ENCODE measurements around the gene ARHGEF12.

DNA sequence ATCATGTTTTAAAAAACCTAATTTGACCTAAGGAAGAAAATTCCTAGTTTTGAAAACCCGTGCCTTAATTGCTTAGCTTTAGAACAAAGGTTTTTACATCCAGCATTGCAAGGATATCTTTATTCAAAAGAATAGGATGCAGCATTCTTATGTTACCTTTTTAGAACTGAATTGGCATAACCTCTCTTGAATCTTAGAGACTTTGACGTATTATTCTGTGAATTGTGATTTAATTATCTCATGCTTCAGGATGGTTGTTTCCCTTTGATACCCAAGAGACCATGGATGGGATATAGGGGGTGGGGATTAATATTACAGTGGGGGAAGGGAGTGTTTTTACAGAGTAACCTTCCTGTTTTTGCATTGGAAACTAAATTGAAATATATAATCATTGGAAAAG is 49.4 kb downstream of the ARHGEF12 start:
- TF ChIP-seq, protein P1, sequence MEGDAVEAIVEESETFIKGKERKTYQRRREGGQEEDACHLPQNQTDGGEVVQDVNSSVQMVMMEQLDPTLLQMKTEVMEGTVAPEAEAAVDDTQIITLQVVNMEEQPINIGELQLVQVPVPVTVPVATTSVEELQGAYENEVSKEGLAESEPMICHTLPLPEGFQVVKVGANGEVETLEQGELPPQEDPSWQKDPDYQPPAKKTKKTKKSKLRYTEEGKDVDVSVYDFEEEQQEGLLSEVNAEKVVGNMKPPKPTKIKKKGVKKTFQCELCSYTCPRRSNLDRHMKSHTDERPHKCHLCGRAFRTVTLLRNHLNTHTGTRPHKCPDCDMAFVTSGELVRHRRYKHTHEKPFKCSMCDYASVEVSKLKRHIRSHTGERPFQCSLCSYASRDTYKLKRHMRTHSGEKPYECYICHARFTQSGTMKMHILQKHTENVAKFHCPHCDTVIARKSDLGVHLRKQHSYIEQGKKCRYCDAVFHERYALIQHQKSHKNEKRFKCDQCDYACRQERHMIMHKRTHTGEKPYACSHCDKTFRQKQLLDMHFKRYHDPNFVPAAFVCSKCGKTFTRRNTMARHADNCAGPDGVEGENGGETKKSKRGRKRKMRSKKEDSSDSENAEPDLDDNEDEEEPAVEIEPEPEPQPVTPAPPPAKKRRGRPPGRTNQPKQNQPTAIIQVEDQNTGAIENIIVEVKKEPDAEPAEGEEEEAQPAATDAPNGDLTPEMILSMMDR (IDR thresholded peaks at IDR 0.05) = no peak
- no peak for TF ChIP-seq EZH2 (IDR thresholded peaks at IDR 0.05; ENCODE audit: borderline replicate concordance, insufficient read depth, low read depth, low read length, poor library complexity, severe bottlenecking)
